ENCODE results near the gene ADAMTSL5.
"Not testable (repeated sequence)": the region's sequence is repeated elsewhere in the genome, so short reads cannot be mapped to it uniquely, and the experiment has no call there.

ADAMTSL5 gene

GRCh38 chr19:1477056-1477455, 35.8 kb downstream of the ADAMTSL5 start:
- DNase-seq, result not testable (repeated sequence)

GRCh38 chr19:1475751-1476437, 36.9 kb downstream of the ADAMTSL5 start:
- no peak for DNase-seq

- DNase-seq, result no peak
Measured at GRCh38 chr19:1474765-1475351, 38.0 kb downstream of the ADAMTSL5 start.

GRCh38 chr19:1474011-1474764, 38.6 kb downstream of the ADAMTSL5 start:
- DNase-seq, result no peak

- DNase-seq, result no peak
Measured at GRCh38 chr19:1473085-1473851, 39.6 kb downstream of the ADAMTSL5 start.

- no peak for DNase-seq
Measured at GRCh38 chr19:1472231-1473084, 40.4 kb downstream of the ADAMTSL5 start.

- no peak for DNase-seq
Measured at GRCh38 chr19:1471515-1472160, 41.2 kb downstream of the ADAMTSL5 start.

- no peak for DNase-seq
Measured at GRCh38 chr19:1471010-1471514, 41.8 kb downstream of the ADAMTSL5 start.

GRCh38 chr19:1470305-1471009, 42.4 kb downstream of the ADAMTSL5 start:
- DNase-seq, result no peak

GRCh38 chr19:1470055-1470304, 42.8 kb downstream of the ADAMTSL5 start:
- no peak for DNase-seq

GRCh38 chr19:1469255-1470054, 43.4 kb downstream of the ADAMTSL5 start:
- no peak for DNase-seq

GRCh38 chr19:1468821-1469254, 44.0 kb downstream of the ADAMTSL5 start:
- DNase-seq, result no peak

- DNase-seq, result no peak
Measured at GRCh38 chr19:1468274-1468820, 44.5 kb downstream of the ADAMTSL5 start.

- no peak for DNase-seq
Measured at GRCh38 chr19:1467490-1468273, 45.1 kb downstream of the ADAMTSL5 start.

GRCh38 chr19:1467215-1467489, 45.7 kb downstream of the ADAMTSL5 start:
- DNase-seq, result no peak

GRCh38 chr19:1466461-1467214, 46.2 kb downstream of the ADAMTSL5 start:
- no peak for DNase-seq

GRCh38 chr19:1466018-1466460, 46.8 kb downstream of the ADAMTSL5 start:
- no peak for DNase-seq

Measured in right hindlimb (tissue), 1 donor.